GM21786 (cell line): Measurements from ENCODE around the gene CGB7.
"Not testable (repeated sequence)": the region's sequence is repeated elsewhere in the genome, so short reads cannot be mapped to it uniquely, and the experiment has no call there.

Experiments used
- ATAC-seq: cut with Tn5 transposase; IDR thresholded peaks from one replicate; pipeline ENCODE4 v1.9.1; 2021; ENCODE audit not compliant: unreplicated experiment

The CGB7 gene

DNA sequence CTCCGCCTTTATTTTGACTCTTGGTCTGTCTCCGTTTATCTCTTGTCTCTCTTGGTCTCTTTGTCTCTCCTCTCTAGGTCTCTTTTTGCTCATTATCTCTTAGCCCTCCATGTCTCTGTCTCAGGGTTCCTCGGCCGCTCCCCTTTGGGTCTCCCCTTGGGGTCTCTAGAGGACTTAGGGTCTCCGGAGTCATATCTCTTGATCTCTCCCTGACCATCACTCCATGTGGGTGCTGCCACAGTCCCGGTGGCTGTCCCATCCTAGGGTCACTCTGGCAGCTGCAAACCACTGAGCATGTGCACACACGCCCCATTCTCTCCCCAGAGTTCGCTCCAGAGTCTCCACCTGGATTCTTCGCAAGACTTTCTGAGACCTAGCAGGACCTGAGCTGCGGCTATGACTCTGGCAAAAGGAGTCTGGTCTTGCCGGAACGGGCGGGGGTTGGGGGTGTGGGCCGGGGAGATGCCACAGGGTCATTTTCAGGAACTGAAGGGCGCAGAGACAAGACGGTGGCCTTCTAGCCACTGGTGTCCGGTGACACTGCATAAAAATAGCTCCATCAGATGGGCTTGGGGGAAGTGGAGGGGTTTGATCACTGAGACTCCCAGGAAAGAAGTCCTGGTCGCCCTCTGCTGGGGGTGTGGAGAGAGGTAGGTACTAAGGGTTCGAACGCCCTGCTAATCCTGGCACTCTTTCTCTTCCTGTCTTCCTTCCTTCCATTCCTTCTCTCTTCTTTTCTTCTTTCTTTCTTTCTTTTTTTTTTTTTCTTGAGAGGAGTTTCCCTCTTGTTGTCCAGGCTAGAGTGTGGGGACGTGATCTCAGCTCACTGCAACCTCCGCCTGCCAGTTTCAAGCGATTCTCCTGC is 16.2 kb upstream of the CGB7 start:
- ATAC-seq = no peak

DNA sequence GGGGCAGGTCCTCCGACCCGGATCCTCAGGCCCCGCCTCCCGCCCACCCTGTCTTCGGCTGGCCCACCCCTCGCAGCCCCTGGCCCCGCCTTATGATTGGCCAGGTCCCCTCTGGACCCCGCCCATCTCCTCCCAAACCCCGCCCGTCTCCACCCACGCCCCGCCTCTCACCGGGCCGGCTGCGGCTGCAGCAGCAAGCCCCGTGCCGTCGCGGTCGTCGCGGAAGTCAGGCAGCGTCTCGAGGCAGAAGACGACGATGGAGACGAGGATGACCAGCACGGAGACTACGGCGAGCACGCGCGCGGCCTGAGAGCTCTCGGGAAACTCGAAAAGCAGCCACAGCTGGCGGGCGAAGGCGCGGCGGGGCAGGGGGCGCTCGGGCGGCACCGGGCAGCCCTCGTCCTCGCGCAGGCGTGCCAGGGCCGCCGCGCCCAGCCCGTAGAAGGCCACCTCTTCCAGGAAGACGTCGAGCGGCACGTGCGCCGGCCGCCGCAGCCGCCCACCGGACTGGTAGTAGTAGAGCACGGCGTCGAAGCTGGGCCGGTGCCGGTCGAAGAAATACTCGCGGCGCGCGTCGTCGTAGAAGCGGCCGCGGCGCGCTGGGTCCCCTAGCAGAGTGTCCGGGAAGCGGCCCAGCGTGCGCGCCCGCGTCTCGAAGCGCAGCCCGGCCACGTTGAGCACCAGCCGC is 14.5 kb upstream of the CGB7 start:
- no peak for ATAC-seq

DNA sequence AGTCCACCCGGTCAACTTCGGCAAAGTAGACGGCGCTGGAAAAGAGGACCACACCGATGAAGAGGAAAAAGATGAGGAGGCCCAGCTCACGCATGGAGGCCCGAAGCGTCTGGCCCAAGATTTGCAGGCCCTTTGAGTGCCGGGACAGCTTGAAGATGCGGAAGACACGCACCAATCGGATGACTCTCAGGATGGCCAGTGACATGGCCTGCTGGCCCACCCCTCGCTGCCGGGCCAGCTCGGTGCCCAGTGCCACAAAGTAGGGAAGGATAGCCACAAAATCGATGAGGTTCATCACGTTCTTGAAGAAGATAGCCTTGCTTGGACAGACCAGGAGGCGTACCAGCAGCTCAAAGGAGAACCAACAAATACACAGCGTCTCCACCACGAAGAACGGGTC is 12.9 kb upstream of the CGB7 start:
- no peak for ATAC-seq

DNA sequence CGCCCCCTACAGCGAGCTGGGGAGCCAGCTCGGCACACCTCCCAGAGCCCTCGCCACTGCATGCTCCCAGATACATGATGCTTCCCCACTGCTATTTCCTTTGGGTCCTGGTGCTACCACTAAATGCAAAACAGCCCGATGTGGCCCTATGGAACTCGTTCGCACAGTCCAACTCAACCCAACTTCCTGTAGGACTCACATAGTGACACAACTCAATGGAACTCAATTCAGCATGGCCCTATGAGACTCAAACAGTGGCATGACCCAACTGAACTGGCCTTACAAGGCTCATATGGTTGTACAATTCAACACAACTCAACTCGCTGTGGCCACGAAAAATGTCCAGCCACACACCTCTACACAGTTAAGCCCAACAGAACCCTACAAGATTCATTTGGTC is 11.5 kb upstream of the CGB7 start:
- ATAC-seq = no peak

DNA sequence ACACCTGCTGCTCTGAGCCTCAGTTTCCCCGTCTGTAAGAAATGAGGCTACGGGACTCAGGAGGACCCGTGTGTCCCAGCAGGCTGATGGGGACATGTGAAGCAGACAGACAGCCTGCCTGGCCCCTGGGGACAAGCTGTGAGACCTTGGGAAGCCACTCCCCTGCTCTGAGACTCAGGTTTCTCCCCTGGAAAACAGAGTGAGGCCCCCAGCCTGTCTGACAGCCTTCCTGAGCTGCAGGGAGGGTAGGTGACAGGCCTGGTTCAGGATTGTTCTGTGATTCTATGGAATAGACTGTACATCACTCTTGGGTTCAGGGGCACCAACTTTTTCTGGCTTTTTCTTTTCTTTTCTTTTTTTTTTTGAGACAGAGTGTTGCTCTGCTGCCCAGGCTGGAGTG is 10.0 kb upstream of the CGB7 start:
- ATAC-seq = no peak

DNA sequence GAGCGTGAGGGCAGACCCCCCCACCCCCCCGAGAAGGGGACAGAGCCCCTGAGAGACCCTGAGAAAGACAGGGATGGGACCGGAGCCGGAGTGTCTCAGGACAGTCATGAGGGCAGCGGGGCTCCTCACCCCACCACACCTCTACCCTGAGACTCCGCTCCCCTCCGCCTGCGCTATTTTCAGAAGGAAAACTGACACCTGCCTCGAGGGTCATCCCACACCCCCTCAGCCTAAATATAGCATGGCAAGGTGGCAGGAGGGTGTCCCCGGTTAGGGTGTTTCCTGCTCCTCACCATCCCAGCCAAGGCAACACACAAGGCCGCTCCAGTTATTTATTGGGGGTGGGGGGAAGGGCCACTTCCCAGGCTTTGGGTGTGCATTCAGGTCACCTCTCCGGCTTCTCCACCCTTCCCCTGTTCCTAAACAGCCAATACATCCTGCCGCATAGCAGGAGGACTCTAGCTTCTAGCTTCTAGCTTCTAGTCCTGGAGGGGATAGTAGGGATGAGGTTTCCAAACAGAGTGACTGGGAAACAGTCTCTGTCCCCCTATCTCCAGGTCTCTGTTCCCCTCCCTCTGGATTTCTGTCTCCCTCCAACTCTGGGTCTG is 8.5 kb upstream of the CGB7 start:
- ATAC-seq = no peak

DNA sequence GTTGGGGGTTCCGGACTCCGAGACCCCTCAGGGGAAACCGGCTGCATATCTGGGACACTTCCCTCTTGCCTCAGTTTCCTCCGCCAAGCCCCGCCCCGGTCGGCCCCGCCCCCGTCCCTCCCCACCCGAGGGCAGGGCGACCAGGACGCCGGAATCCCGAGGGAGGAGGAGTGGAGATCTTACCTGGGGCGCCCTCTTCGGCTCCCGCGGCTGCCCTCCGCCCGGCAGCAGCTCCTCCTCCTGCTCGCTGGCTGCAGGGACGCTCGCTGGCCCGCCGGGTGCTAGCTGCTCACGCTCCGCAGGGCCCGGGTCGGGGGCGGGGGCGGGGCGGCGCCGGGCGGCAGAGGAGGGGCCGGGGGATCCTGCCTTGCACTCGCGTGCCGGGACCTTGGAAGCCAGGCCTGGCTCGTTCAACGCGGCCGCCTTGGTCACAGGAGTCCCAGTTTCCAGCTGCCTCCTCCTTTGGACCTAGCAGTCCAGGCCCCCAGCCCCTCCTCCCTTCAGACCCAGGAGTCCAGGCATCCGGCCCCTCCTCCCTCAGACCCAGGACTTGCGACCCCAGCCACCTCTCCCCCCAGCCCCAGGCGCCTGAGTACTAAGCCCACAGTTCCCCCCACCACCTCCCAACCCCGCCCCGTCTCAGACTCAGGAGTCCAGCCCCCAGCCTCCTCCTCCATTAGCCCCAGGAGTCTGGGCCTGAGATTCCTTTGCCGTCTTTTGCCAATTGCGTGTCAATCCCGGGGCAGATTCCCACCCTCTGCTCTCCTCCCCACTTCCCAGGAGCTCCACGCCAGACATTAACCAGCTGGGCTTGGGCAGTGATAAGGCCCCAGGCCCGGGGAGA is 7.4 kb upstream of the CGB7 start, which contains the start of gene NTF4:
Gene NTF4, minus strand, starts transcription at position 51 of the 844 bp plus-strand sequence. CDS start 2,821 bp downstream, outside the sequence.
- ATAC-seq = no peak

DNA sequence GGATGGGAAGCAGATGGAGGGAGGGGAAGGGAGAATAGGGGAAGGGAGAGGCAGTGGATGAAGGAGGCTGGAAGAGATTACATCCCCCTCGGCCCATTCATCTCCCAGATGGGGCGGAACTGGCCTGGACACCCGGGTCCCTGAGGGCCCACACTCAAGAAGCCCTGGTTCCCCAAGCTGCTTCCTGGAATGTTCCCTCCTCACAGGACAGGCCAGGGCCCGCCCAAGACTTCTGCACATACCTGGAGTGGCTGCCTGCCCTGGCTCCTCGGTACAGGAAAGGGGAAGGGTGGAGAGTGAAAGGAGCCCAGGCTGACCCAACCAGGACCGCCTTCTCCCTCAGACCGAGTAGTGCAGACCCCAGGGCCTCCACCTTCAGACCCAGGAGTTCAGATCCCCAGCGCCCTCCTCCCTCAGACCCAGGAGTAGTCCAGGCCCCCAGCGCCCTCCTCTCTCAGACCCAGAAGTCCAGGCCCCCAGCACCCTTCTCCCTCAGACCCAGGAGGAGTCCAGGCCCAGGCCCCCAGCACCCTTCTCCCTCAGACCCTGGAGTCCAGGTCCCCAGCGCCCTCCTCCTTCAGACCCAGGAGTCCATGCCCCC is 6.6 kb upstream of the CGB7 start:
- ATAC-seq = no peak

DNA sequence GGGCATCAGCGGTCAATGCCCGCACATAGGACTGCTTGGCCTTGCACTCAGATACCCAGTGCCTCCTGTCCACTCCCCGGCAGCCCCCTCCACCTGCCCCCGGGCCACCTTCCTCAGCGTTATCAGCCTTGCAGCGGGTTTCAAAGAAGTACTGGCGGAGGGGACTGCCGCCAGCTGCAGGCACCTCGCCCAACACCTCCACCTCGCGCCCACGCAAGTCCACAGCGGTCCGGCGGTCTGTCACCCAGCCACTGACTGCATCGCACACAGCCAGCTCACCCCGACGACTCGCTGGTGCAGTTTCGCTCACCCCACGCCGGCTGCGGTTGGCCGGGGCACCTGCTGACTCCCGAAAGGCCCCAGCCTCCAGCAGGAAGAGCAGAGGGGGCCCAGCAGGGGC is 3.9 kb upstream of the CGB7 start:
- ATAC-seq = no peak

DNA sequence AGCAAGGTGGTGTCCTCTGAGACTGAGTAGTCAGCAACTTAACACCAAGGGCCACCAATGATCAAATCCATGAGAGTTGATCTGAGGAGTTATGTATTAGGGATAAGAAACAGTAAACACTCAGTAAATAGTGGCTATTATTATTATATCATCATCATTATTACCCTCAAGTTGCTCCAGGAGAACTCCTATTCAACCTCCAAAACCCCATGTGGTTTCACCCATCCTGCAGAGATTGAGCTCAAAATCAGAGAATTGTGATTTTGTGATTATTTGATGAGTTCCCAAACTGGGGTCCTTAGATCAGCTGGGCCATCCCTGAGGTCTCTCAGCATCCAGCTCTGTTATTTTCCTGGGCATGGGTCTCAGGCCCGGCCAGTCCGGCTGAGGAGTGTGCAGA is 3.5 kb upstream of the CGB7 start:
- ATAC-seq = no peak

DNA sequence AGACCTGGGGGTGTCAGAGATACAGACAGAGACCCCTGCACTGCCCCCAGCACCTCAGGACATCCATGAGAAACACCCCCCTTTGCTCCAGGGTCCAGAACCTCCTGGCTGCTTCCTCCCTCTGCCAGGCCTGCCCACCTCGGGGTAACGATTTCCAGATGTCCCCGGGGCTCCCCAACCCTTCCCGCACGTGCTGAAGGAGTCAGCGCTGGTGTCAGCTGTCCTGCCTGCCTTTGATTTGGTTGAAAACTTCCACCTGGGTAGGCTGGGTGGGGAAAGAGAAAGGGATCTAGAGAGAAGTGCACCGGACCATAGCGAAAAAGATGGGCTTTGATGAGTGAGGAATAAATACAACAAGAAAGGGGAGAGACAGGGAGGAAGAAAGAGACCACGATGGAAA is 1.5 kb upstream of the CGB7 start:
- no peak for ATAC-seq

DNA sequence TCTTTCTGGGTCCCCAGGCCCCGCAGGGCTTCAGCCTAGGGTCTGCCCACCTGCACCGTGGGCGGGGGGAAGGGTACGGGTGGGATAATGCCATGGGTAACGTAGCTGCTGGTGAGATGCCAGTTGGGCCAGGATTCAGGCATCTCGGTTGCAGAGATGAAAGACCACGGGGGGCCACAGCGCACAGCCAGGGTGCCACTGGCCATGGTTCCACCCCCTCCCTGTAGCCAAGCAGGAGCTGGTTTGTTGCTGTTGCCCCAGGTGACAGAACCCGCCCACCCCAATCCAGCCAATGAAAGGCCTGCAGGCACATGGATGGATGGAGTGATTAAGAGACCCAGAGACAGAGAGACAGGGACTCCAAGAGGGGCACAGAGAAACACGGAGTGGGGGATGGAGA is 1.0 kb upstream of the CGB7 start:
- no peak for ATAC-seq

DNA sequence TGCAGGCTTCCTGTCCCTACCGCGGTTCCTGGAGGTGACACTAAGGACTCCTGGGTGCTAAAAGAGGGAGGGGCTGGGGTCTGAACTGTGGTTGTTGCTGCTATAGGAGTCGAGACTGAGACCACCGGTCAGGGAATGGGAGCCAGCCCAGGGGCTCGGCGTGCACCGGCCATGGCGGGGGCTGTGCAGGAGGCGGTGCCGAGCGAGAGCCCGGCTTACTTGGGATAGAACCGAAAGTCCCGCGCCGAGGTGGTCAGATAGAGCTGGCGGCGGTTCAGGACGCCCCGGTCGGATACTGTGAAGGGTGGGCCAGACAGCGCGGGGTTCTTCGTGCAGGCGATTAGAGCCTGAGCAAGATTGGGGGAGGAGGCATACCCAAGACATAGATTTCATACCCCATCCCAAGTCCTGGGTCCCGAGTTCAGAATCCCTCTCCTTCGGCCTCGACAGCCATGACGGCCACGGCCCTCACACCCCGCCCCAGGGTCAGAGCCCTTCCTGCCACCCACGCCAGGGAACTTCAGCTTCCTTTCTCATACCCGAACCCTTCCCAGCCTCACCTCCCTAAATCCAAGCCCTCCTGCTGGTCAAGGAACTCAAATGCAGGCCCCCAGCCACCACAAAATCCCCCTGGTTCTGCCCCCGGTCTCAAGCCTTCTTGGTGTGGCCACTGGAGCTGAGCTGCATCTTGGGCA is 500 bp downstream of the CGB7 start:
- ATAC-seq = not testable (repeated sequence)

DNA sequence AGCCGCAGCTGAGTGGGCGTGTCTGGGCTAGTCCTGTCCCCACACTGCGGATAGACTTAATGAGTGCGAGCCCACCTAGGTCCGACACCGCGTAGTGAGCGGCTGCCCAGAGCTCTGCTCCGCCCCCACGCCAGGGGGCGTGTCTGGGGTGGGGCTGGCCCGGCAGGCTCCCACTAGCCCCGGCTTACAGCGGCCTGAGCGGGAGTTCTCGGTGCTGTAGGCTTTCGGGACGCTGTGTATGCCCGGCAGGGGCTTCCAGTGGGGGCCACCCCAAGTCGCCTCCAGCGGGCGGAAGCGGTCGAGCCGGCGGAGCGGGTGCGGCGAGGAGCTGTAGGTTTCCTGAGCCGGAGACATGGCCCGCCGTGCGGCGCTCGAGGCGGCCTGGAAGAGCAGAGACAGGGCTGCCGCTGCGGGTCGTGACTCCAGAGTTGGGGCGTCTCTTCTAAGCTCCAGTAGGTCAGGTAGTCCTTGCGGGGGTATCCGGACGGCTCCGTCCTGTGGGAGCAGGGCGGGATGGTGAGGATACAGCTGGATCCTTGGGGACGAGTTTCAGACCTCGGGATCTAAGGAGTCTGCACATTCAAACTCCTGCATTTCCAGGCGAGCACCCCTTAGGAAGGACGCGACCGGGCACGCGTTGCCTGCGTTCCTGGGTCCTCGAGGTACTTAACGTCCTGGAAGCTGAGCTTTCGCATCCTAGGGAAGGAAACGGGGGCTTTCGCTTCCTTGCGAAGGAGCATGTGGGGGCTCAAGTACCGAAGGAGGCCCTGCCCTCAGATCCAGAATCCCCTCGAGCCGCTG is 1.2 kb downstream of the CGB7 start:
- ATAC-seq = no peak

DNA sequence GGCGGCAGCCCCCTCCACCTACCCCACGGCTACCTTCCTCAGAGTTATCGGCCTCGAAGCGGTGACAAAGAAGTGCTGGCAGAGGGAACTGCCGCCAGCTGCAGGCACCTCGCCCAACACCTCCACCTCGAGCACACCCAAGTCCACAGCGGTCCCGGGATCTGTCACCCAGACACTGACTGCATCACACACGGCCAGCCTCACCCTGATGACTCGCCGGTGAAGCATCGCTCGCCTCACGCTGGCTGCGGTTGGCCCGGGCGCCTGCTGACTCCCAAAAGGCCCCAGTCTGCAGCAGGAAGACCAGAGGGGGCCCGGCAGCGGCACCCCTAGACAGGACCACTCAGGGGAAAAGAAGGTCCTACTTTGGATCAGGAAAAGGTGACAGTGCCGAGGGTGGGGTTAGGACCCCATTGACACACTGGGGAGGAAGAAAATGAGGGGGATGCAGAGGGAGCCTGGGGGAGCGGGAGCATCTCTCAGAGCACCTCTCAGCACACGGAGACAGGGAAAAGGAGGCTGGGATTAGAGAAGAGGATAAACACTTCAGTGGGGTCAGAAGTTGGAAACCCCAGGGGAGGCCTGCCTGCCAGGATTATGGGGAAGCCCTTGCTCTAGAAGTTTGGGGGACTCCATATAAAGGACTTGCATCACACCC is 7.0 kb downstream of the CGB7 start:
- ATAC-seq = not testable (repeated sequence)

DNA sequence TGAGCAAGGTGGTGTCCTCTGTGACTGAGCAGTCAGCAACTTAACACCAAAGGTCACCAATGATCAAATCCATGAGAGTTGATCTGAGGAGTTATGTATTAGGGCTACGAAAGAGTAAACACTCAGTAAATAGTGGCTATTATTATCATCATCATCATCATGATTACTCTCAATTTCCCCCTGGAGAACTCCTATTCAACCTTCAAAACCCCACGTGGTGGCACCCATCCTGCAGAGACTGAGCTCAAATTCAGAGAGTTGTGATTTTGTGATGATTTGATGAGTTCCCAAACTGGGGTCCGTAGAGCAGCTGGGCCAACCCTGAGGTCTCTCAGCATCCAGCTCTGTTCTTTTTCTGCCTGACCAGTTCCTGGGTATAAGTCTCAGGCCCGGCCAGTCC is 7.7 kb downstream of the CGB7 start:
- ATAC-seq = not testable (repeated sequence)

DNA sequence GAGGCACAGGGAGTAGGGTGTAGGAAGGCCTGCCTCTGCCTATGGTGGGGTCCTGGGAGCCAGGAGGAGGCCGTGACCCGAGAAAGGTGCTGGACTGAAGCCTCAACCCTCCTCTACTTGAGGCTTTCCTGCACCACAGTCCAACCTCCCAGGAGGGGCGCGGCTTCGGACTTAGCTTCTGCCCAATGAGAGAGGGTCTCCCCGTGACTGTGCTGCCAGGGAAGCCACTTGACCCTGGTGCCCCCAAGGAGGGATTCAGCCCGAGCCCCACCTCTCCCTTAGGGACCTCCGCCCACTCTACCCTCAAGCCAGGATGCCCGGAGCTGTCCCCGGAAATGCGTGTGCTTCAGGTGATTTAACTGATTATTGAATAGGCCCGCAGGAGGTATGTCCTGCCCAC is 8.5 kb downstream of the CGB7 start, which contains the start of gene CGB8:
Gene CGB8, minus strand, starts transcription at position 101 of the 400 bp plus-strand sequence. CDS start 372 bp downstream, outside the sequence.
- not testable (repeated sequence) for ATAC-seq

DNA sequence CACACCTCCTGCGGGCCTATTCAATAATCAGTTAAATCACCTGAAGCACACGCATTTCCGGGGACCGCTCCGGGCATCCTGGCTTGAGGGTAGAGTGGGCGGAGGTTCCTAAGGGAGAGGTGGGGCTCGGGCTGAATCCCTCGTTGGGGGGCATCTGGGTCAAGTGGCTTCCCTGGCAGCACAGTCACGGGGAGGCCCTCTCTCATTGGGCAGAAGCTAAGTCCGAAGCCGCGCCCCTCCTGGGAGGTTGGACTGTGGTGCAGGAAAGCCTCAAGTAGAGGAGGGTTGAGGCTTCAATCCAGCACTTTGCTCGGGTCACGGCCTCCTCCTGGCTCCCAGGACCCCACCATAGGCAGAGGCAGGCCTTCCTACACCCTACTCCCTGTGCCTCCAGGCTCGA is 14.0 kb downstream of the CGB7 start, which contains the start of gene CGB5:
Gene CGB5, plus strand, starts transcription at position 301 of the 400 bp plus-strand sequence. CDS start 362 bp downstream, outside the sequence.
- ATAC-seq = not testable (repeated sequence)
